ENCODE results near the gene RINL. TPM values are rescaled to one million over a fixed set of nuclear protein-coding genes. Genes with fewer than 3 reads are reported as not detected.
A peak's percentile ranks its signal among the peaks of the same experiment; 100 is the strongest.

RINL gene
- total and polyA plus RNA-seq, 2 of the 8 experiments (the other 6 are each of a cell fraction or from before 2014, with no cell fraction given), result 11.1 to 11.9 TPM

- FAIRE-seq (no peak), DNase-seq (ENCODE audit: low read depth in 1 of 2, low spot score in 2 of 2) (no peak)
- no peak overlapping the region; the same call in 1 of the 2 replicates for H3K27ac ChIP-seq (ENCODE audit: low read depth, low read length)
- H3K23ac ChIP-seq (ENCODE audit: insufficient read length), result no peak overlapping the region
- no peak overlapping the region for H3K4me2 ChIP-seq (ENCODE audit: insufficient read depth in 1 of 2, low read depth in 2 of 2, low read length in 2 of 2)
- H2AK5ac ChIP-seq (ENCODE audit: low read depth, low read length), result no peak overlapping the region
- POLR2A ChIA-PET (ENCODE audit: partially characterized antibody), result interaction anchor here (0.7 to 8.3 kb wide), 14 partner anchors 10 to 121 kb away, joined by 3 to 376 read pairs (median 4); partner anchors contain the start of genes ECH1 and RINL
- H3K79me1 ChIP-seq (ENCODE audit: low read depth, low read length), result peaks cover 19% of the 10 kb centered on the region; the same call in 1 of the 2 replicates
- no peak overlapping the region for H4K91ac ChIP-seq (replicated peaks; ENCODE audit: insufficient read length, low read length)
- peaks cover 9% of the 10 kb centered on the region for H3K23me2 ChIP-seq (ENCODE audit: low read depth, low read length)
- peaks cover 43 to 57% of the 10 kb centered on the region in 2 experiments for H4K20me1 ChIP-seq (replicated peaks in 1 of 2; ENCODE audit: control insufficient read depth in 1 of 2, insufficient read depth in 2 of 2, low read length in 2 of 2)
- no peak overlapping the region for H3K14ac ChIP-seq (ENCODE audit: insufficient read length)
- TF ChIP-seq EZH2 (IDR thresholded peaks at IDR 0.05; ENCODE audit: low read depth, low read length, severe bottlenecking) (no peak), CEBPB (IDR thresholded peaks at IDR 0.05; ENCODE audit: low read depth, low read length) (no peak), GTF2F1 (IDR thresholded peaks at IDR 0.05; ENCODE audit: borderline replicate concordance, low read depth, low read length) (no peak), BACH1 (IDR thresholded peaks at IDR 0.05; ENCODE audit: low read length) (no peak), POLR2AphosphoS5 (IDR thresholded peaks at IDR 0.05; ENCODE audit: low read depth, low read length) (peak; percentile 68), SRF (IDR thresholded peaks at IDR 0.05; ENCODE audit: low read depth, low read length) (no peak), ATF2 (IDR thresholded peaks at IDR 0.05; ENCODE audit: low read length) (no peak), POLR2A (IDR thresholded peaks at IDR 0.05; ENCODE audit: control extremely low read depth in 1 of 2, low read depth in 2 of 2, low read length in 2 of 2) (peak; percentile 24 to 48)
- CTCF ChIA-PET (ENCODE audit: partially characterized antibody), result interaction anchor here (0.9 to 1.3 kb wide), 2 partner anchors 9 to 25 kb away, joined by 3 to 4 read pairs; no protein-coding TSS in a partner anchor
- H2BK120ac ChIP-seq (replicated peaks; ENCODE audit: low read depth, low read length), result no peak overlapping the region
- H3K27me3 ChIP-seq (replicated peaks in 1 of 4; ENCODE audit: control insufficient read depth in 3 of 4, extremely low read depth in 1 of 4, insufficient read depth in 3 of 4, low read length in 3 of 4), result no peaks in the 10 kb centered on the region; a peak in 1 of 7 replicates
- no peak overlapping the region for H3K56ac ChIP-seq (replicated peaks; ENCODE audit: insufficient read length, low read depth, low read length)
- H3K9me3 ChIP-seq (ENCODE audit: insufficient read depth in 2 of 2, low read depth in 1 of 2, low read length in 1 of 2), result no peaks in the 10 kb centered on the region
- 93% methylated on average over 11 of the region's 11 CpGs; no CpG with 5 or more reads in 1 of the 2 experiments for WGBS, 2 experiments (ENCODE audit: extremely low coverage in 1 of 2, insufficient coverage in 1 of 2, insufficient read length in 1 of 2, insufficient replicate concordance in 2 of 2, low coverage in 1 of 2, low lambda C conversion rate in 2 of 2, missing lambda C conversion rate in 1 of 2)
- H2BK5ac ChIP-seq (ENCODE audit: low read depth, low read length), result no peak overlapping the region
- peaks cover 22 to 76% of the 10 kb centered on the region in 2 experiments for H3K79me2 ChIP-seq (ENCODE audit: control insufficient read depth in 1 of 2, insufficient read depth in 2 of 2, low read length in 2 of 2)
- peaks cover 71 to 98% (median 85%) of the 10 kb centered on the region in 4 experiments for H3K36me3 ChIP-seq (ENCODE audit: control insufficient read depth in 2 of 4, insufficient read depth in 4 of 4, low read length in 3 of 4)
- no peak overlapping the region for H2AFZ ChIP-seq (ENCODE audit: low read length)
- H3K4me3 ChIP-seq (ENCODE audit: extremely low read depth in 1 of 4, insufficient read depth in 2 of 4, low read depth in 3 of 4, low read length in 4 of 4), result no peak overlapping the region
- no peak overlapping the region for H2BK15ac ChIP-seq (ENCODE audit: low read length)
- no peak overlapping the region for H4K5ac ChIP-seq (ENCODE audit: insufficient read length, low read depth, low read length)
- no peak overlapping the region for H3K18ac ChIP-seq (ENCODE audit: extremely low read depth, low read length)
- no peak overlapping the region for H2BK12ac ChIP-seq (ENCODE audit: low read depth, low read length)
- H3K4ac ChIP-seq (replicated peaks; ENCODE audit: insufficient read length, low read depth, low read length), result no peak overlapping the region
- peaks cover 2 to 9% (median 3%) of the 10 kb centered on the region in 4 experiments; a peak in 4 of 7 replicates for H3K4me1 ChIP-seq (replicated peaks in 1 of 4; ENCODE audit: control insufficient read depth in 3 of 4, insufficient read depth in 4 of 4, low read length in 3 of 4)
- H2BK20ac ChIP-seq (ENCODE audit: low read length), result no peak overlapping the region
- no peak overlapping the region; a peak in 1 of 7 replicates for H3K9ac ChIP-seq (replicated peaks in 1 of 4; ENCODE audit: extremely low read depth in 1 of 4, low read depth in 3 of 4, low read length in 3 of 4)
- no peak overlapping the region for H4K8ac ChIP-seq (ENCODE audit: extremely low read depth, insufficient read depth, low read length)
Measured at GRCh38 chr19:38844093-38844686, 33.9 kb downstream of the RINL start.

All from H1 (cell line).